Measurements from ENCODE around the gene UBAC2.
"Not testable (repeated sequence)": the region's sequence is repeated elsewhere in the genome, so short reads cannot be mapped to it uniquely, and the experiment has no call there.

The UBAC2 gene

GRCh38 chr13:99225078-99225477 lies 24.4 kb downstream of the UBAC2 start:
- Histone ChIP-seq H3K4me3 (ENCODE audit: low read depth, low read length) (no peak overlapping the region), H3K27me3 (ENCODE audit: insufficient read depth, low read length) (no peaks in the 10 kb centered on the region), H3K79me2 (ENCODE audit: control insufficient read depth, insufficient read depth, low read length, unreplicated experiment) (peaks cover 37% of the 10 kb centered on the region), H3K36me3 (ENCODE audit: insufficient read depth, low read length) (peaks cover 16% of the 10 kb centered on the region), H2AFZ (ENCODE audit: low read length, unreplicated experiment) (no peak overlapping the region), H3K27ac (ENCODE audit: low read depth, low read length) (no peak overlapping the region), H3K4me1 (ENCODE audit: control insufficient read depth, insufficient read depth, low read length, unreplicated experiment) (peaks cover 9% of the 10 kb centered on the region)

- Histone ChIP-seq H2AFZ (ENCODE audit: low read length, unreplicated experiment) (no peak overlapping the region), H3K79me2 (ENCODE audit: control insufficient read depth, insufficient read depth, low read length, unreplicated experiment) (peaks cover 36% of the 10 kb centered on the region), H3K4me3 (ENCODE audit: low read depth, low read length) (no peak overlapping the region), H3K27ac (ENCODE audit: low read depth, low read length) (no peak overlapping the region), H3K27me3 (ENCODE audit: insufficient read depth, low read length) (no peaks in the 10 kb centered on the region), H3K36me3 (ENCODE audit: insufficient read depth, low read length) (peaks cover 12% of the 10 kb centered on the region), H3K4me1 (ENCODE audit: control insufficient read depth, insufficient read depth, low read length, unreplicated experiment) (peaks cover 9% of the 10 kb centered on the region)
Measured at GRCh38 chr13:99226513-99226912, 25.9 kb downstream of the UBAC2 start.

GRCh38 chr13:99227331-99227900 lies 26.8 kb downstream of the UBAC2 start:
- no peak overlapping the region for H3K4me3 ChIP-seq (ENCODE audit: low read depth, low read length)
- peaks cover 4% of the 10 kb centered on the region; the same call in 1 of the 2 replicates for H3K36me3 ChIP-seq (ENCODE audit: insufficient read depth, low read length)
- H3K27ac ChIP-seq (ENCODE audit: low read depth, low read length): no peak overlapping the region
- no peak overlapping the region for H2AFZ ChIP-seq (ENCODE audit: low read length, unreplicated experiment)
- peaks cover 34% of the 10 kb centered on the region for H3K79me2 ChIP-seq (ENCODE audit: control insufficient read depth, insufficient read depth, low read length, unreplicated experiment)
- H3K4me1 ChIP-seq (ENCODE audit: control insufficient read depth, insufficient read depth, low read length, unreplicated experiment): peaks cover 9% of the 10 kb centered on the region
- no peaks in the 10 kb centered on the region for H3K27me3 ChIP-seq (ENCODE audit: insufficient read depth, low read length)

GRCh38 chr13:99227909-99228688 lies 27.4 kb downstream of the UBAC2 start:
- Histone ChIP-seq H3K4me3 (ENCODE audit: low read depth, low read length) (no peak overlapping the region), H3K4me1 (ENCODE audit: control insufficient read depth, insufficient read depth, low read length, unreplicated experiment) (peaks cover 9% of the 10 kb centered on the region), H3K36me3 (ENCODE audit: insufficient read depth, low read length) (no peaks in the 10 kb centered on the region), H3K27me3 (ENCODE audit: insufficient read depth, low read length) (no peaks in the 10 kb centered on the region), H2AFZ (ENCODE audit: low read length, unreplicated experiment) (no peak overlapping the region), H3K79me2 (ENCODE audit: control insufficient read depth, insufficient read depth, low read length, unreplicated experiment) (peaks cover 35% of the 10 kb centered on the region), H3K27ac (ENCODE audit: low read depth, low read length) (no peak overlapping the region)

GRCh38 chr13:99228737-99229691 lies 28.4 kb downstream of the UBAC2 start:
- Histone ChIP-seq H3K27ac (ENCODE audit: low read depth, low read length) (no peak overlapping the region), H3K79me2 (ENCODE audit: control insufficient read depth, insufficient read depth, low read length, unreplicated experiment) (peaks cover 32% of the 10 kb centered on the region), H3K4me1 (ENCODE audit: control insufficient read depth, insufficient read depth, low read length, unreplicated experiment) (peaks cover 9% of the 10 kb centered on the region), H3K36me3 (ENCODE audit: insufficient read depth, low read length) (no peaks in the 10 kb centered on the region), H3K27me3 (ENCODE audit: insufficient read depth, low read length) (no peaks in the 10 kb centered on the region), H3K4me3 (ENCODE audit: low read depth, low read length) (no peak overlapping the region), H2AFZ (ENCODE audit: low read length, unreplicated experiment) (no peak overlapping the region)

- H3K27ac ChIP-seq (ENCODE audit: low read depth, low read length); H3K27me3 ChIP-seq (ENCODE audit: insufficient read depth, low read length); H3K4me3 ChIP-seq (ENCODE audit: low read depth, low read length); H2AFZ ChIP-seq (ENCODE audit: low read length, unreplicated experiment); H3K4me1 ChIP-seq (ENCODE audit: control insufficient read depth, insufficient read depth, low read length, unreplicated experiment); H3K36me3 ChIP-seq (ENCODE audit: insufficient read depth, low read length): not testable (repeated sequence)
- H3K79me2 ChIP-seq (ENCODE audit: control insufficient read depth, insufficient read depth, low read length, unreplicated experiment): peaks cover 23% of the 10 kb centered on the region
Measured at GRCh38 chr13:99230588-99230987, 29.9 kb downstream of the UBAC2 start.

- Histone ChIP-seq H2AFZ (ENCODE audit: low read length, unreplicated experiment) (no peak overlapping the region), H3K4me1 (ENCODE audit: control insufficient read depth, insufficient read depth, low read length, unreplicated experiment) (peaks cover 9% of the 10 kb centered on the region), H3K79me2 (ENCODE audit: control insufficient read depth, insufficient read depth, low read length, unreplicated experiment) (peaks cover 23% of the 10 kb centered on the region), H3K4me3 (ENCODE audit: low read depth, low read length) (no peak overlapping the region), H3K36me3 (ENCODE audit: insufficient read depth, low read length) (no peaks in the 10 kb centered on the region), H3K27ac (ENCODE audit: low read depth, low read length) (no peak overlapping the region), H3K27me3 (ENCODE audit: insufficient read depth, low read length) (no peaks in the 10 kb centered on the region)
Measured at GRCh38 chr13:99230991-99231390, 30.3 kb downstream of the UBAC2 start.

GRCh38 chr13:99231721-99232120 lies 31.1 kb downstream of the UBAC2 start:
- Histone ChIP-seq H3K27me3 (ENCODE audit: insufficient read depth, low read length) (no peaks in the 10 kb centered on the region), H2AFZ (ENCODE audit: low read length, unreplicated experiment) (no peak overlapping the region), H3K4me3 (ENCODE audit: low read depth, low read length) (no peak overlapping the region), H3K36me3 (ENCODE audit: insufficient read depth, low read length) (no peaks in the 10 kb centered on the region), H3K27ac (ENCODE audit: low read depth, low read length) (no peak overlapping the region), H3K79me2 (ENCODE audit: control insufficient read depth, insufficient read depth, low read length, unreplicated experiment) (peaks cover 19% of the 10 kb centered on the region), H3K4me1 (ENCODE audit: control insufficient read depth, insufficient read depth, low read length, unreplicated experiment) (peaks cover 9% of the 10 kb centered on the region)

GRCh38 chr13:99237981-99238662 lies 37.5 kb downstream of the UBAC2 start:
- peaks cover 5% of the 10 kb centered on the region for H3K4me1 ChIP-seq (ENCODE audit: control insufficient read depth, insufficient read depth, low read length, unreplicated experiment)
- peaks cover 10% of the 10 kb centered on the region; the same call in 1 of the 2 replicates for H3K36me3 ChIP-seq (ENCODE audit: insufficient read depth, low read length)
- H3K4me3 ChIP-seq (ENCODE audit: low read depth, low read length): peak overlapping the region; percentile 23
- H3K27ac ChIP-seq (ENCODE audit: low read depth, low read length): no peak overlapping the region
- H2AFZ ChIP-seq (ENCODE audit: low read length, unreplicated experiment): peak overlapping the region; percentile 51
- no peaks in the 10 kb centered on the region for H3K27me3 ChIP-seq (ENCODE audit: insufficient read depth, low read length)
- no peaks in the 10 kb centered on the region for H3K79me2 ChIP-seq (ENCODE audit: control insufficient read depth, insufficient read depth, low read length, unreplicated experiment)

- no peak overlapping the region for H2AFZ ChIP-seq (ENCODE audit: low read length, unreplicated experiment)
- no peaks in the 10 kb centered on the region for H3K27me3 ChIP-seq (ENCODE audit: insufficient read depth, low read length)
- no peak overlapping the region for H3K4me3 ChIP-seq (ENCODE audit: low read depth, low read length)
- no peak overlapping the region for H3K27ac ChIP-seq (ENCODE audit: low read depth, low read length)
- H3K79me2 ChIP-seq (ENCODE audit: control insufficient read depth, insufficient read depth, low read length, unreplicated experiment): no peaks in the 10 kb centered on the region
- H3K4me1 ChIP-seq (ENCODE audit: control insufficient read depth, insufficient read depth, low read length, unreplicated experiment): no peaks in the 10 kb centered on the region
- no peaks in the 10 kb centered on the region for H3K36me3 ChIP-seq (ENCODE audit: insufficient read depth, low read length)
Measured at GRCh38 chr13:99246100-99246499, 45.4 kb downstream of the UBAC2 start.
